ENCODE measurements around the gene SCAMP4. TPM values are rescaled to one million over a fixed set of nuclear protein-coding genes. Genes with fewer than 3 reads are reported as not detected.

SCAMP4 gene
- total and polyA plus RNA-seq, 2 of the 13 experiments (the other 11 are each of a cell fraction or from before 2014, with no cell fraction given) = 10.7 to 13.7 TPM

GRCh38 chr19:1862424-1863327, 42.5 kb upstream of the SCAMP4 start (continued):
- no peak for TF ChIP-seq BRF2 (CRISPR knock-in tag; IDR thresholded peaks at IDR 0.05)
- TF ChIP-seq CEBPG (CRISPR knock-in tag; IDR thresholded peaks at IDR 0.05) = no peak
- TF ChIP-seq ATF3 (CRISPR knock-in tag; IDR thresholded peaks at IDR 0.05) = no peak
- TF ChIP-seq TP53 (CRISPR knock-in tag; conservative IDR thresholded peaks at IDR 0.05) = no peak
- TF ChIP-seq MAX (IDR thresholded peaks at IDR 0.05) = peak; percentile 38; the same call in 1 of the 2 replicates
- TF ChIP-seq PAWR (CRISPR knock-in tag; IDR thresholded peaks at IDR 0.05; ENCODE audit: borderline replicate concordance) = no peak
- TF ChIP-seq ZFX (CRISPR knock-in tag; IDR thresholded peaks at IDR 0.05; ENCODE audit: low read depth) = peak; percentile 5; the same call in 1 of the 2 replicates
- TF ChIP-seq EP300 (IDR thresholded peaks at IDR 0.05; ENCODE audit: low read depth in 2 of 2, low read length in 2 of 2) = no peak
- TF ChIP-seq EP300 (CRISPR knock-in tag; IDR thresholded peaks at IDR 0.05; ENCODE audit: borderline replicate concordance) = no peak
- no peak for TF ChIP-seq SMARCE1 (IDR thresholded peaks at IDR 0.05; ENCODE audit: borderline replicate concordance)
- TF ChIP-seq, protein P1, sequence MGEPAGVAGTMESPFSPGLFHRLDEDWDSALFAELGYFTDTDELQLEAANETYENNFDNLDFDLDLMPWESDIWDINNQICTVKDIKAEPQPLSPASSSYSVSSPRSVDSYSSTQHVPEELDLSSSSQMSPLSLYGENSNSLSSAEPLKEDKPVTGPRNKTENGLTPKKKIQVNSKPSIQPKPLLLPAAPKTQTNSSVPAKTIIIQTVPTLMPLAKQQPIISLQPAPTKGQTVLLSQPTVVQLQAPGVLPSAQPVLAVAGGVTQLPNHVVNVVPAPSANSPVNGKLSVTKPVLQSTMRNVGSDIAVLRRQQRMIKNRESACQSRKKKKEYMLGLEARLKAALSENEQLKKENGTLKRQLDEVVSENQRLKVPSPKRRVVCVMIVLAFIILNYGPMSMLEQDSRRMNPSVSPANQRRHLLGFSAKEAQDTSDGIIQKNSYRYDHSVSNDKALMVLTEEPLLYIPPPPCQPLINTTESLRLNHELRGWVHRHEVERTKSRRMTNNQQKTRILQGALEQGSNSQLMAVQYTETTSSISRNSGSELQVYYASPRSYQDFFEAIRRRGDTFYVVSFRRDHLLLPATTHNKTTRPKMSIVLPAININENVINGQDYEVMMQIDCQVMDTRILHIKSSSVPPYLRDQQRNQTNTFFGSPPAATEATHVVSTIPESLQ (CRISPR knock-in tag; conservative IDR thresholded peaks at IDR 0.05) = no peak
- no peak for TF ChIP-seq NR2F6 (IDR thresholded peaks at IDR 0.05)
- TF ChIP-seq NR2F6 (CRISPR knock-in tag; IDR thresholded peaks at IDR 0.05) = no peak
- TF ChIP-seq YY1 (IDR thresholded peaks at IDR 0.05; ENCODE audit: insufficient read depth, insufficient replicate concordance, low read depth, low read length) = peak; percentile 37

All from HepG2 (cell line).